HEK293T (cell line): Measurements from ENCODE around the gene UBN1.

Source experiments
- CTCF ChIA-PET: fragments of 350-600 bp; formaldehyde crosslinking; extraction: SDS; loops from one replicate; lab custom pipeline; 2021; ENCODE audit warnings: antibody characterized with exemption, inconsistent platforms; lab: Yijun Ruan, JAX
- POLR2A ChIA-PET: fragments of 350-600 bp; formaldehyde crosslinking; extraction: SDS; loops from one replicate; lab custom pipeline; 2020; ENCODE audit warnings: antibody characterized with exemption, inconsistent platforms; lab: Yijun Ruan, JAX
- DNase-seq: peaks from one replicate; pipeline ENCODE4 v3.0.0; 2012; ENCODE audit warnings: mixed read lengths; ENCODE audit errors: extremely low spot score
- ARNT ChIP-seq: fragments of 450-650 bp; IDR thresholded peaks from 2 replicates; pipeline ENCODE4 v1.6.1; 2017; ENCODE audit warnings: mild to moderate bottlenecking
- BHLHE40 ChIP-seq: fragments of 450-650 bp; IDR thresholded peaks from 2 replicates; pipeline ENCODE4 v1.6.1; 2016; ENCODE audit warnings: mild to moderate bottlenecking, moderate library complexity, borderline replicate concordance
- CTBP1 ChIP-seq: fragments of 450-650 bp; IDR thresholded peaks from 2 replicates; pipeline ENCODE4 v1.6.1; 2016; ENCODE audit warnings: borderline replicate concordance
- ELF4 ChIP-seq: fragments of 450-650 bp; IDR thresholded peaks from 2 replicates; pipeline ENCODE4 v1.6.1; 2017; ENCODE audit warnings: antibody characterized with exemption
- FOXA1 ChIP-seq: fragments of 450-650 bp; IDR thresholded peaks from 2 replicates; pipeline ENCODE4 v1.6.1; 2016; ENCODE audit warnings: mild to moderate bottlenecking
- FOXK2 ChIP-seq: fragments of 450-650 bp; IDR thresholded peaks from 2 replicates; pipeline ENCODE4 v1.6.1; 2016; ENCODE audit warnings: mild to moderate bottlenecking
- FOXM1 ChIP-seq: fragments of 450-650 bp; IDR thresholded peaks from 2 replicates; pipeline ENCODE4 v1.6.1; 2017; ENCODE audit warnings: mild to moderate bottlenecking, borderline replicate concordance
- HDGF ChIP-seq: fragments of 450-650 bp; IDR thresholded peaks from 2 replicates; pipeline ENCODE4 v1.6.1; 2017; ENCODE audit warnings: antibody characterized with exemption, borderline replicate concordance
- L3MBTL2 ChIP-seq: fragments of 450-650 bp; conservative IDR thresholded peaks from 2 replicates; pipeline ENCODE4 v1.6.1; 2016; ENCODE audit warnings: mild to moderate bottlenecking
- LEF1 ChIP-seq: fragments of 450-650 bp; IDR thresholded peaks from 2 replicates; pipeline ENCODE4 v1.6.1; 2017; ENCODE audit warnings: mild to moderate bottlenecking, borderline replicate concordance
- NFRKB ChIP-seq: fragments of 450-650 bp; IDR thresholded peaks from 2 replicates; pipeline ENCODE4 v1.6.1; 2016; ENCODE audit warnings: mild to moderate bottlenecking, moderate library complexity
- SP1 ChIP-seq: fragments of 450-650 bp; IDR thresholded peaks from 2 replicates; pipeline ENCODE4 v1.6.1; 2017
- SUZ12 ChIP-seq: fragments of 450-650 bp; IDR thresholded peaks from 2 replicates; pipeline ENCODE4 v1.6.1; 2016; ENCODE audit warnings: mild to moderate bottlenecking
- TARDBP ChIP-seq: fragments of 450-650 bp; IDR thresholded peaks from 2 replicates; pipeline ENCODE4 v1.6.1; 2016
- ZNF384 ChIP-seq: fragments of 450-650 bp; IDR thresholded peaks from 2 replicates; pipeline ENCODE4 v1.6.1; 2016
- TF ChIP-seq, protein P1 (sequence below): fragments of 450-650 bp; IDR thresholded peaks from 2 replicates; pipeline ENCODE4 v1.6.1; 2016

UBN1 gene

DNA sequence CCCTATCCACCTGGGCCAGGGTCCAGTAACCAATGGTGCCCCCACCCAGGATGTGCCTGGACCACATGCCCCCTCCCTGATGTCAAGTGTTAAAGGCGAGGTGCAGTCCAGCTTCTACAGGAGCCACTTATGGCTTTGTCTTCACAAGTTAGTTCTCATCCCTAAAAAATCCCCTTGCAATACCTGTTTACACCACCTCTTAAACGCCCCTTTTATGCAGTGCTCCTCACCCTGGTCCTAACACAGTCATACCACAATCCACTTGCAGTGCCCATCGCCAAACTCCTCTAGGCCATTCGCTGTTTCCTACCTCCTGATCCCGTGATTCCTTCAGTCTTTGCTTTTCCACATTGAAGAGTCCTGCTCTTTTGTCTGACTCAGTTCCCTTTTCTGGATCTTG lies 7.3 kb upstream of the UBN1 start:
- peak; percentile 12 for DNase-seq
- TF ChIP-seq CTBP1 (no peak), LEF1 (no peak), ZNF384 (no peak), SUZ12 (no peak), FOXM1 (no peak), L3MBTL2 (no peak), SP1 (no peak)
- ChIA-PET CTCF (no interaction called here), POLR2A (no interaction called here)

DNA sequence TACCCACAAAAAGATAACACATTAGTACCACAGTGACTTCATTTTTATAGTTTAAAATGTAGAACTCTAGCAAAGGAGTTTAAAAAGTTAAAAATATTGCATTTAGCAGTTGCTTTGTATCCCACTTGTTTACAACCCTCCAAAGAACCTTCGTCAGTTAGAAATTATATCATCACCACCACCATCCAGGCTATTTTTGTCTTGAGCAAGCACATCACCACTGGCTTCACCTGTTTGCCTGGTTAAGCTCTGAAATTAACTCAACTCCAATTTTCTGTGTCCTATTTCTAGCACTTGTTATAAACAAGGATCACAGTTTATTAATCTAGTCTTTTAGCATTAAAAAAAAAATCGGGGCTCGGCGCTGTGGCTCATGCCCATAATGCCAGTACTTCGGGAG lies 6.3 kb upstream of the UBN1 start:
- ChIA-PET CTCF (no interaction called here), POLR2A (no interaction called here)
- no peak for DNase-seq
- TF ChIP-seq BHLHE40 (no peak), NFRKB (no peak), HDGF (no peak), L3MBTL2 (no peak), CTBP1 (no peak), SUZ12 (no peak), SP1 (no peak), ELF4 (no peak), ARNT (no peak), ZNF384 (no peak), TARDBP (no peak), FOXA1 (no peak), FOXK2 (no peak), LEF1 (no peak), FOXM1 (no peak)
- TF ChIP-seq, protein P1, sequence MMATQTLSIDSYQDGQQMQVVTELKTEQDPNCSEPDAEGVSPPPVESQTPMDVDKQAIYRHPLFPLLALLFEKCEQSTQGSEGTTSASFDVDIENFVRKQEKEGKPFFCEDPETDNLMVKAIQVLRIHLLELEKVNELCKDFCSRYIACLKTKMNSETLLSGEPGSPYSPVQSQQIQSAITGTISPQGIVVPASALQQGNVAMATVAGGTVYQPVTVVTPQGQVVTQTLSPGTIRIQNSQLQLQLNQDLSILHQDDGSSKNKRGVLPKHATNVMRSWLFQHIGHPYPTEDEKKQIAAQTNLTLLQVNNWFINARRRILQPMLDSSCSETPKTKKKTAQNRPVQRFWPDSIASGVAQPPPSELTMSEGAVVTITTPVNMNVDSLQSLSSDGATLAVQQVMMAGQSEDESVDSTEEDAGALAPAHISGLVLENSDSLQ = no peak

DNA sequence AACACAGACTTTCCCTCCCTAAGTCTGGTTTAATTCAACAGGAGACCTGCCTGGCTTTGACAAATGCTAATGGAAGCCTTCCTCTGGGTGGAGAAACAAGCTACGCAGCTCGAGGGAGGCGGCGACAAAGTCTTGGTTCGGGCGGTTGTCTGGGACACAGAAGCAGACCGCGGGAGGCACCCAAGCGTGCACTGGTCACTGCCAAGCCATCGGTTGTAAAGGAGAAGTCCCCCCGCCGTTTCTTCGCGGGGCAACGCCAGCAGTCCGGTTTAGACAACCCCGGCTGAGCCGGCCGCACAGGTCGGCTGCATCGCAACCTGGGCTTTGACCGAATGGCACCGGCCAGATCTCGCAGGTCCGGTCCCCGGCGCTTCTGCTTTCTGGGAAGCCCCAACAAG lies 779 bp upstream of the UBN1 start:
- TF ChIP-seq CTBP1 = no peak
- peak; percentile 47 for DNase-seq
- ChIA-PET CTCF (no interaction called here), POLR2A (interaction anchor here (1.1 to 1.4 kb wide), 3 partner anchors 12 to 112 kb away, joined by 3 to 4 read pairs (median 4); partner anchors contain the start of genes ANKS3 and DNAAF8)

DNA sequence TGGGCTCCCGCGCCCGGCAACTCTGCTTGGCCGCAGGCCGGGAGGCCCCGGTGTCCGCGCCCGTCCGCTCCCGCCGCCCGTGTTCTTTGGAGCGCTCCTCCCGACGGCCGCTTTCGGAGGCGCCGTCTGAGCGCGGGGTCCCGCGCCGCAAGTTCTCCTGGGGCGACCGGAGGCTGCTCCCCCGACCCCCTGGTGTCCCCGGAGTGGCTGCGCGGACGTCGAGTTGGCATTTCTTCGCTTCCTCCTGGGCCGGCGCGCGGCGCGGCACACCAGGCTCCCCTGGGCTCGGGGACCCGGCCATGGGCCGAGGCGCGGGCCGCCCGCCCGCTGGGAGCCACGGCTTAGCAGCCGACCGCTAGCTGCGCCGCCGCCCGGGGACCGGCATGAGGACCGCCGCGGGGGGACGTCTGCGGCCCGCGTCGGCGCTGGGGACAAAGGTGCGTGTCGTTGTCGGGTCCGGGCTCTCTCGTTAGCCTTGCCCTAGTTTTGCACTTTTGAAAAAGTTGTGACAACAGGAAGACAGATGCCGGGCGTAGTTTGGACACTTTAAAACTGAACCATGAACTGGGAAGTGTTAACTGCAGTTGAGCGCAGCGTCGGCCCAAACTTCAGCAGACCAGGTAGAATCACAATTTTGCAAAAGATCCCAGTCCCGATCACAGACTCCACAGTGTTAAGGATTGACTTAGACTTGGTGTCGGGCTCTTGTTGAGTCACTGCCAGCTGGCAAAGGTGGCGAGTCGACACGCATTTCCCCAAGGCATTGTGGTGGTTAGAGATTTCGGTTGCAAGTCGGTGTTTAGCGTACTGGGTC lies 700 bp downstream of the UBN1 start:
- DNase-seq = peak; percentile 27
- CTCF ChIA-PET = no interaction called here
- POLR2A ChIA-PET = interaction anchor here (0.9 to 1.0 kb wide), 4 partner anchors 35 to 121 kb away, joined by 3 to 4 read pairs (median 4); no protein-coding TSS in a partner anchor
- TF ChIP-seq, protein P1 = no peak
- TF ChIP-seq FOXA1 = no peak
- no peak for TF ChIP-seq NFRKB
- TF ChIP-seq ELF4 = no peak
- no peak for TF ChIP-seq HDGF
- no peak for TF ChIP-seq FOXM1

DNA sequence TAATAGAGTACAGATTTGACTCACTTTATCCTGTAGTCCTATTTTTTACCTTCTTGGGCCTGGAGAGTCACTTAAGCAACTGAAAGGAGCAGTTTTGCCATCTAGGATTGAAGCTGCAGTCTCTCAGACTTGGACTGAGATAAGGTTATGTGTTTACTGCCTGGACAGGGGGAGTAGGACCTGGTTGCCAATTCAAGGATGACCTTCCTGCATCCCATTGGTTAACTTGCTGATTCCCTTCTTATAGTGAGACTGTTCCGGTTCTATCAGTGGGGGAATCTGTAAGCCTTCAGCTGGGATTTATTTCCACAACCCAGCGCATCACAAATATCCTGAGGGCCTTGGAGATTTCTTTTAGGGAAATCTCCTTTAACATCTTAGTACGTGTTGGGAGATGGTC lies 2.9 kb downstream of the UBN1 start:
- DNase-seq = no peak
- TF ChIP-seq SUZ12 = no peak
- TF ChIP-seq FOXA1 = no peak
- no peak for TF ChIP-seq ARNT
- TF ChIP-seq ELF4 = no peak
- TF ChIP-seq FOXM1 = no peak
- TF ChIP-seq ZNF384 = no peak
- TF ChIP-seq NFRKB = no peak
- no peak for TF ChIP-seq L3MBTL2
- ChIA-PET POLR2A (no interaction called here), CTCF (interaction anchor here (0.7 kb wide), 1 partner anchor 48 kb away, joined by 5 read pairs; the partner anchor contains the start of gene ROGDI)

DNA sequence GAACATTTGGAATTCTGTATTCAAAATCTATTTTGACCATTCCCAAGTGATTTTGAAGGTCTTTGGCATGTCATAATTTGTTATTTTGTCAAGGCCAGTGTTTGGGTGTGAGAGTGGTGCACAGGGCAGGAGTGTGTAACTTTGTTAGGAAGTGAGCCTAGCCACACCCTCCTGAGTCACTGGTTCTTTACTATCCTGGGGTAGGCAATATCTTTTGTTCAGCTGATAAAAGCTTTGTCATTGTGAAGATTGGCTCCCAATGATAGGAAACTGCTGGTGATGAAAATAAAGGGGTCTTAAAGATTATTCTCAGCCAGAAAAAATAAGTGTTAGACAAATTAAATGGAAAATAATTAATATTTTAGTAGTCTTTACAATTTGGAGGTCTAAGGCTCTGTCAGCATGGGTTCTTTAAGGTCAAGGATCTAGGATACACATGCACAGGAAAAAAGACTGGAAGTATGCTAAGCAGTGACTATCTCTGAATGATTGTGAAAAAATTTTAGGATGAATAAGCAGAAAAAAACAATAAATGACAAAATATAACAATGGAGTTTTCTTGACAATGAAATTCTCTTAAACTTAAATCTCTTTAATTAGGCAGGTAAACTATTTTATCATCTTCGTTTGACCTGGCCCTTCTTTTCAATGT lies 5.1 kb downstream of the UBN1 start:
- ChIA-PET CTCF (no interaction called here), POLR2A (no interaction called here)
- no peak for TF ChIP-seq BHLHE40
- TF ChIP-seq L3MBTL2 = no peak
- TF ChIP-seq HDGF = no peak
- DNase-seq = no peak

DNA sequence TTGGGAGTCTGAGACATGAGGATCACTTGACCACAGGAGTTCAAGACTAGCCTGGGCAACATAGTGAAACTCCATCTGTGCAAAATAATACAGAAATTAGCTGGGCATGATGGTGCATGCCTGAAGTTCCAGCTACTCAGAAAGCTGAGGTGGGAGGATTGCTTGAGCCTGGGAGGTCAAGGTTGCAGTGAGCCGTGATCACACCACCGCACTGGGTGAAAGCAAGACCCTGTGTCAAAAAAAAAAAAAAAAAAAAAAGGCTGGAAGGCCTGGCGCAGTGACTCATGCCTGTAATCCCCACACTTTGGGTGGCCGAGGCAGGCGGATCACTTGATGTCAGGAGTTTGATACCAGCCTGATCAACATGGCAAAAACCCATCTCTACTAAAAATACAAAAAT lies 8.1 kb downstream of the UBN1 start:
- TF ChIP-seq BHLHE40 (no peak), ZNF384 (no peak), TARDBP (no peak), SP1 (no peak), FOXM1 (no peak), ARNT (no peak)
- TF ChIP-seq, protein P1 = no peak
- POLR2A ChIA-PET = no interaction called here
- no peak for DNase-seq
- CTCF ChIA-PET = no interaction called here
